ENCODE measurements around the gene NTSR2. TPM values are rescaled to one million over a fixed set of nuclear protein-coding genes. Genes with fewer than 3 reads are reported as not detected.

NTSR2 gene
- total RNA-seq, 1 donor from 2014 or later: not detected

DNA sequence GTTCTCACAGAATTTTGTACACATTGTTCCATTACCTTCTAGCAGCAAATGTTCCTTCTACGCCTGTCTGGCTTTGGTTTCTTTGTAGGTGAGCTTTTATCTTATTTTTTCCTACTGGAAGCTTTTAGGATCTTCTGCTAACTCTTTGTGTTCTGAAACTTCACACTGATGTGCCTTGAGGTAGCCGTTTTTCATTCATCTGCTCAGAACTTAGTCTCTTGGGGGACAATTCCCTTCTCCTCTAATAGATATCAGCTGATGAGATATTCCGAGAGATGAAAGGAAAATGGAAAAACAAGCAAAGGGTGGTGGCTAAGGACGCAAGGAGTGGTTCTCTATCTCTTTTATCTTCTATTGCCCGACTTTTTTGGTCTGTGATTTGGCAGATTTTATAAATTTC is 48.6 kb upstream of the NTSR2 start:
- TF ChIP-seq, protein P1, sequence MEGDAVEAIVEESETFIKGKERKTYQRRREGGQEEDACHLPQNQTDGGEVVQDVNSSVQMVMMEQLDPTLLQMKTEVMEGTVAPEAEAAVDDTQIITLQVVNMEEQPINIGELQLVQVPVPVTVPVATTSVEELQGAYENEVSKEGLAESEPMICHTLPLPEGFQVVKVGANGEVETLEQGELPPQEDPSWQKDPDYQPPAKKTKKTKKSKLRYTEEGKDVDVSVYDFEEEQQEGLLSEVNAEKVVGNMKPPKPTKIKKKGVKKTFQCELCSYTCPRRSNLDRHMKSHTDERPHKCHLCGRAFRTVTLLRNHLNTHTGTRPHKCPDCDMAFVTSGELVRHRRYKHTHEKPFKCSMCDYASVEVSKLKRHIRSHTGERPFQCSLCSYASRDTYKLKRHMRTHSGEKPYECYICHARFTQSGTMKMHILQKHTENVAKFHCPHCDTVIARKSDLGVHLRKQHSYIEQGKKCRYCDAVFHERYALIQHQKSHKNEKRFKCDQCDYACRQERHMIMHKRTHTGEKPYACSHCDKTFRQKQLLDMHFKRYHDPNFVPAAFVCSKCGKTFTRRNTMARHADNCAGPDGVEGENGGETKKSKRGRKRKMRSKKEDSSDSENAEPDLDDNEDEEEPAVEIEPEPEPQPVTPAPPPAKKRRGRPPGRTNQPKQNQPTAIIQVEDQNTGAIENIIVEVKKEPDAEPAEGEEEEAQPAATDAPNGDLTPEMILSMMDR (IDR thresholded peaks at IDR 0.05; ENCODE audit: insufficient read depth, low read depth, low read length): no peak
- TF ChIP-seq EZH2 (IDR thresholded peaks at IDR 0.05; ENCODE audit: insufficient read depth, low read length): no peak
- no peak overlapping the region for H3K27ac Mint-ChIP-seq (ENCODE audit: unreplicated experiment)
- FAIRE-seq (no peak), DNase-seq (ENCODE audit: low read depth) (no peak)
- Histone ChIP-seq H3K79me2 (ENCODE audit: insufficient read depth, low read length) (no peaks in the 10 kb centered on the region), H3K4me2 (ENCODE audit: low read length) (no peak overlapping the region), H3K9me3 (ENCODE audit: insufficient read depth, low read depth, low read length) (no peaks in the 10 kb centered on the region), H3K27me3 (ENCODE audit: insufficient read depth, low read length) (peaks cover 39% of the 10 kb centered on the region), H3K4me3 (ENCODE audit: insufficient read depth, low read depth, low read length) (no peak overlapping the region), H3K4me1 (ENCODE audit: insufficient read depth, low read length) (no peaks in the 10 kb centered on the region), H4K20me1 (ENCODE audit: insufficient read depth, low read length) (no peaks in the 10 kb centered on the region), H3K36me3 (ENCODE audit: insufficient read depth, low read length) (no peaks in the 10 kb centered on the region), H2AFZ (ENCODE audit: low read depth, low read length) (no peak overlapping the region), H3K27ac (ENCODE audit: low read depth, low read length) (no peak overlapping the region), H3K9ac (ENCODE audit: low read length) (no peak overlapping the region)
- no peaks in the 10 kb centered on the region for H3K4me1 Mint-ChIP-seq (ENCODE audit: low read depth, unreplicated experiment)
- no peak overlapping the region for H3K4me3 Mint-ChIP-seq (ENCODE audit: unreplicated experiment)
- H3K9me3 Mint-ChIP-seq (ENCODE audit: unreplicated experiment): peaks cover 5% of the 10 kb centered on the region
- H3K27me3 Mint-ChIP-seq (ENCODE audit: low read depth, unreplicated experiment): peaks cover 70% of the 10 kb centered on the region
- H3K36me3 Mint-ChIP-seq (ENCODE audit: low read depth, unreplicated experiment): peaks cover 2% of the 10 kb centered on the region

DNA sequence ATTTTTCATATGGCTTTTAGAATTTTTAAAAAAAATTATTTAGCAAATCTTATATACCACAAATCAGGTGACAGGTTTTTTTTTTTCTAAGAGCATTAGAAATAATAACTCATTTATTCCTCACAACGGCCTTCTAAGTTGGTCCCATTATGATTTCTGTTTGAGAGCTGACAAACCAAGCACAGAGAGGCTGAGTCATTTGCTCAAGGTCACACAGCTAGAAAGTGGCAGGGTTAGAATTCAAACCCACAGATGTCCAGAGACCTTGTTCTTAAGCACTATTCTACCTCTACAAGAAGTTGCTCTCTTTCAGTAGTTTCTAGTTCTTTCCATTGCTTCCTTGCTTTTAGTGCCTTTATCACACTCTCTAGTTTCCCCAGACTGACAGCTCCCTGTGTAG is 47.6 kb upstream of the NTSR2 start:
- H3K36me3 Mint-ChIP-seq (ENCODE audit: low read depth, unreplicated experiment): peaks cover 2% of the 10 kb centered on the region
- H3K4me1 ChIP-seq (ENCODE audit: insufficient read depth, low read length): no peaks in the 10 kb centered on the region
- H3K27me3 Mint-ChIP-seq (ENCODE audit: low read depth, unreplicated experiment): peaks cover 61% of the 10 kb centered on the region
- no peak overlapping the region for H3K9ac ChIP-seq (ENCODE audit: low read length)
- H3K27ac Mint-ChIP-seq (ENCODE audit: unreplicated experiment): no peak overlapping the region
- H3K27ac ChIP-seq (ENCODE audit: low read depth, low read length): no peak overlapping the region
- no peaks in the 10 kb centered on the region for H3K9me3 ChIP-seq (ENCODE audit: insufficient read depth, low read depth, low read length)
- H3K9me3 Mint-ChIP-seq (ENCODE audit: unreplicated experiment): peaks cover 5% of the 10 kb centered on the region
- H2AFZ ChIP-seq (ENCODE audit: low read depth, low read length): no peak overlapping the region
- H3K4me3 ChIP-seq (ENCODE audit: insufficient read depth, low read depth, low read length): no peak overlapping the region
- no peaks in the 10 kb centered on the region for H4K20me1 ChIP-seq (ENCODE audit: insufficient read depth, low read length)
- H3K4me3 Mint-ChIP-seq (ENCODE audit: unreplicated experiment): no peak overlapping the region
- TF ChIP-seq, protein P1 (IDR thresholded peaks at IDR 0.05; ENCODE audit: insufficient read depth, low read depth, low read length): no peak
- no peak for TF ChIP-seq EZH2 (IDR thresholded peaks at IDR 0.05; ENCODE audit: insufficient read depth, low read length)
- H3K79me2 ChIP-seq (ENCODE audit: insufficient read depth, low read length): no peaks in the 10 kb centered on the region
- FAIRE-seq: no peak
- H3K27me3 ChIP-seq (ENCODE audit: insufficient read depth, low read length): peaks cover 36% of the 10 kb centered on the region
- DNase-seq (ENCODE audit: low read depth): no peak
- no peaks in the 10 kb centered on the region for H3K36me3 ChIP-seq (ENCODE audit: insufficient read depth, low read length)
- no peaks in the 10 kb centered on the region for H3K4me1 Mint-ChIP-seq (ENCODE audit: low read depth, unreplicated experiment)
- H3K4me2 ChIP-seq (ENCODE audit: low read length): no peak overlapping the region

DNA sequence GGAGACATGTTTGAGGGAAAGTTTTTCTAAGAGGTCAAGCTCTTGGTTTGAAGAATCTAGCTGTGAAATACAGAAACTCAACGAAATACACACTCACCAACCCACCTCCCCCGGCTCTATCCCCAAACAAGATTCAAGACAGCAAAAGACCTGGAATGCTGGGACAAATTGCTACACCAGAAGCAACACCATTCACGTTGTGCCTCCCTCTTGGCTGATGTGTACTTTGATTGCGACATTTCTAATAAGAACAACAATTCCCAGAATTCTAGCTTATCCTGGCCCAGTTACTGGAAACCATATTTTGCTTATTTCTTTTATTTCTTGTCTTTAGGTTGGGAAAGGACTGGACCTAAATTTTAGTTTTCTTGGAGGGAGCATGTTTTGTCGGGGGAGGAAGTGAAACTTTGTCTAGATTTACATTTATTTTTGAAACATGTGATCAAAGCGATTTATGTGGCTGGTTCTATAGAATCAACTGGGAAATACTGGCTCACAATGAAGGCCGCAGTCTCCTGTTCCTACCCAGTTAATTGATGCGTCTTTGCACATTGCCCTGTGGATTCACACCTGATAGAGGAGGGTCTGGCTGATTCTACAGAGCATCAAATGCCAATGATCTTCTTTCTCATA is 46.8 kb upstream of the NTSR2 start:
- FAIRE-seq: no peak
- TF ChIP-seq EZH2 (IDR thresholded peaks at IDR 0.05; ENCODE audit: insufficient read depth, low read length): no peak
- TF ChIP-seq, protein P1 (IDR thresholded peaks at IDR 0.05; ENCODE audit: insufficient read depth, low read depth, low read length): no peak
- H3K4me3 Mint-ChIP-seq (ENCODE audit: unreplicated experiment): no peak overlapping the region

More for the DNA sequence above, 46.8 kb upstream of the NTSR2 start:
- Histone ChIP-seq H3K9ac (ENCODE audit: low read length) (no peak overlapping the region), H3K4me3 (ENCODE audit: insufficient read depth, low read depth, low read length) (no peak overlapping the region), H4K20me1 (ENCODE audit: insufficient read depth, low read length) (no peaks in the 10 kb centered on the region), H3K27ac (ENCODE audit: low read depth, low read length) (no peak overlapping the region), H3K9me3 (ENCODE audit: insufficient read depth, low read depth, low read length) (no peaks in the 10 kb centered on the region), H3K36me3 (ENCODE audit: insufficient read depth, low read length) (no peaks in the 10 kb centered on the region), H3K79me2 (ENCODE audit: insufficient read depth, low read length) (no peaks in the 10 kb centered on the region), H3K27me3 (ENCODE audit: insufficient read depth, low read length) (peaks cover 28% of the 10 kb centered on the region), H3K4me2 (ENCODE audit: low read length) (no peak overlapping the region), H3K4me1 (ENCODE audit: insufficient read depth, low read length) (no peaks in the 10 kb centered on the region), H2AFZ (ENCODE audit: low read depth, low read length) (no peak overlapping the region)
- no peak for DNase-seq (ENCODE audit: low read depth)
- H3K27ac Mint-ChIP-seq (ENCODE audit: unreplicated experiment): no peak overlapping the region
- peaks cover 5% of the 10 kb centered on the region for H3K9me3 Mint-ChIP-seq (ENCODE audit: unreplicated experiment)
- H3K27me3 Mint-ChIP-seq (ENCODE audit: low read depth, unreplicated experiment): peaks cover 55% of the 10 kb centered on the region
- peaks cover 2% of the 10 kb centered on the region for H3K36me3 Mint-ChIP-seq (ENCODE audit: low read depth, unreplicated experiment)
- no peaks in the 10 kb centered on the region for H3K4me1 Mint-ChIP-seq (ENCODE audit: low read depth, unreplicated experiment)
